Embryonic facial prominence (tissue), 1 donor: ENCODE results near the gene EFCAB13.

Experiments used
- DNase-seq: peaks from one replicate; pipeline ENCODE4 v3.0.0-alpha.2; 2016; ENCODE audit errors: extremely low spot score

EFCAB13 gene

GRCh38 chr17:47295037-47295873, 28.5 kb upstream of the EFCAB13 start:
- no peak for DNase-seq

GRCh38 chr17:47295874-47296255, 27.9 kb upstream of the EFCAB13 start:
- DNase-seq = no peak

- no peak for DNase-seq
Observed at GRCh38 chr17:47297661-47298400, 25.9 kb upstream of the EFCAB13 start.

- no peak for DNase-seq
Observed at GRCh38 chr17:47298712-47299111, 25.0 kb upstream of the EFCAB13 start.

- DNase-seq = no peak
Observed at GRCh38 chr17:47299239-47299910, 24.4 kb upstream of the EFCAB13 start.

DNA sequence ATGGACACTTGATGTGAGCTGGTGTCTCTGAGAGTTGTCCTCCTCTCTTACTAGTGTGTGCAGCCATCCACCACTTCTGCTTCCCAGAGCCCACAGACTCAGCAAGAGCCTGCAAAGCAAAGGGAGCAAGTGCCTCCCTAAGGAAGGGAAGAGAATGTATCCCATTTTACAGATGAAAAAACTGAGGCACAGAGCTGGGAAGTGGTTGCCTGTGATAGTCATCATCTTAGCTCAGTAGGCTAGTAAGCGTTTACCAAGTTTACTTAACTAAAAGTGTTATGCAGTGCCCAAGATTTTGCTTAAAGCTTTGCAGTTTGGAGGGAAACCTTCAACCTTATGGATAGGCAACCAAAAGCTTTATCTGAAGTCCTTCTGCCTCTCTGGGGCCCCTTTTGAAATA, 23.0 kb upstream of the EFCAB13 start:
- no peak for DNase-seq

DNA sequence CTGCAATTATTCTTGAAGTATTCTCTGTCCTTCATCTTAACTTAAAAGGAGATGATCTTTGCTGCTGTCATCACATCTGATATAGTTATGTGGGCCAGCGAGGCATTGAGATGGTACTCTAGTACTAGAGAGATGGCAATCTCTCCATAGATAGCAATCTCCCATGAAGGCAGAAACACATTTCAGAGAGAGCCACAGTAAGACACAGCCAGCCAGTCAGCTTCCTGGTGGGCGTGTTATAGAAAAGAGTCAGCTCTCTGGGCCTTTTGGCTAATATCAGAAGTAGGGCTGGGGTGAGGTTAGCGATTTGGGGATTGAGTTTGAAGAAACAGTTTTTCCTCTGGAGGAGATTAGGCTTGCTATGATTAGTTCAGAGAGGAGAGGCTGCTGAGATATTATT, 22.6 kb upstream of the EFCAB13 start:
- DNase-seq = no peak

- DNase-seq = no peak
Observed at GRCh38 chr17:47301831-47302230, 21.9 kb upstream of the EFCAB13 start.

- DNase-seq = no peak
Observed at GRCh38 chr17:47304186-47304585, 19.6 kb upstream of the EFCAB13 start.

GRCh38 chr17:47305302-47305923, 18.3 kb upstream of the EFCAB13 start:
- no peak for DNase-seq

GRCh38 chr17:47310186-47310733, 13.5 kb upstream of the EFCAB13 start:
- no peak for DNase-seq

DNA sequence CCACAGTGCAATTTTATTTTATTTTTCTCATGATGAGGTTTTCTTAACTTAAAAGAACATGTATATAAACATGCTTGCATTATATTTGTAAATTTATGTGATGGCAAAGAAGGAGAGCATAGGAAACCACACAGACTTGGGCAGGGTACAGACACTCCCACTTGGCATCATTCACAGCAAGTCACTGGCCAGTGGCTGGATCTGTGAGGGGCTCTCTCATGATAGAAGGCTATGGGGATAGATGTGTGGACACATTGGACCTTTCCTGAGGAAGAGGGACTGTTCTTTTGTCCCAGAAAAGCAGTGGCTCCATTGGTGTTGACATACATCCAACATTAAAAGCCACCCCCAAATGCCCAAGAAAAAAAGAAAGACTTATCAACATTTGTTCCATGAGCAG, 12.3 kb upstream of the EFCAB13 start:
- DNase-seq = no peak

GRCh38 chr17:47315451-47316266, 8.1 kb upstream of the EFCAB13 start:
- DNase-seq = peak; percentile 27

GRCh38 chr17:47316311-47316710, 7.4 kb upstream of the EFCAB13 start:
- no peak for DNase-seq

DNA sequence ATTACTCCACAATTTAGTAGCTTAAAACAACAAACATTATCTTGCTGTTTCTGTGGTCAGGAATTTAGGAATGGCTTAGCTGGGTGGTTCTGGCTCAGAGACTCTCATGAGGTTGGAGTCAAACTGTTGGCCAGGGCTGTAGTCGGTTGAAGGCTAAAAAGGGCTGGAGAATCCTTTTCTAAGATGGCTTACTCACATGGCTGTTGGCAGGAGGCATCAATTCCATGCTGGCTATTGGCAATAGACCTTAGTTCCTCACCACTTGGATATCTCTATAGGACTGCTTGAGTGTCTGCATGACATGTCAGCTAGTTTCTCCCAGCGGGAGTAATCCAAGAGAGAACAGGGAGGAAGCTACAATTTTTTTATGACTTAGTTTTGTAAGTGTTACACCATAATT, 6.6 kb upstream of the EFCAB13 start:
- DNase-seq = no peak

GRCh38 chr17:47318197-47318918, 5.4 kb upstream of the EFCAB13 start:
- no peak for DNase-seq

DNA sequence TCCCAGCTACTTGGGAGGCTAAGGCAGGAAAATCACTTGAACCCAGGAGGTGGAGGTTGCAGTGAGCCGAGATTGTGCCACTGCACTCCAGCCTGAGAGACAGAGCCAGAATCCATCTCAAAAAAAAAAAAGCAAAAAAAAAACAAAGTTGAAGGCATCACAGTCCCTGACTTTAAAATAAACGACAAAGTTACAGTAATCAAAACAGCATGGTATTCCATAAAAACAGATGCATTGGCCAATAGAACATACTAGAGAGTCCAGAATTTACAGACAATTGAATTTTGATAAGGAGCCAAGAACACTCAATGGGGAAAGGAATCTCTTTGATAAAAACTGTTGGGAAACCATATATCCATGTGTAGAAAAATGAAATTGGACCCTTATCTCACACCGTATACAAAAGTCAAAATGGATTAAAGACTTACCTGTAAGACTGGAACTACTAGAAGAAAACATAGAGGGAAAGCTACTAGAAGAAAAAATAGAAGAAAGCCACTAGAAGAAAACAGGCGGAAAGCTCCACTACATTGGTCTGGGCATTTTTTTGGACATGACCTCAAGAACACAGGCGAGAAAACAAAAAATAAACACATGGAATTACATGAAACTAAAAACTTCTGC, 2.8 kb upstream of the EFCAB13 start:
- no peak for DNase-seq

DNA sequence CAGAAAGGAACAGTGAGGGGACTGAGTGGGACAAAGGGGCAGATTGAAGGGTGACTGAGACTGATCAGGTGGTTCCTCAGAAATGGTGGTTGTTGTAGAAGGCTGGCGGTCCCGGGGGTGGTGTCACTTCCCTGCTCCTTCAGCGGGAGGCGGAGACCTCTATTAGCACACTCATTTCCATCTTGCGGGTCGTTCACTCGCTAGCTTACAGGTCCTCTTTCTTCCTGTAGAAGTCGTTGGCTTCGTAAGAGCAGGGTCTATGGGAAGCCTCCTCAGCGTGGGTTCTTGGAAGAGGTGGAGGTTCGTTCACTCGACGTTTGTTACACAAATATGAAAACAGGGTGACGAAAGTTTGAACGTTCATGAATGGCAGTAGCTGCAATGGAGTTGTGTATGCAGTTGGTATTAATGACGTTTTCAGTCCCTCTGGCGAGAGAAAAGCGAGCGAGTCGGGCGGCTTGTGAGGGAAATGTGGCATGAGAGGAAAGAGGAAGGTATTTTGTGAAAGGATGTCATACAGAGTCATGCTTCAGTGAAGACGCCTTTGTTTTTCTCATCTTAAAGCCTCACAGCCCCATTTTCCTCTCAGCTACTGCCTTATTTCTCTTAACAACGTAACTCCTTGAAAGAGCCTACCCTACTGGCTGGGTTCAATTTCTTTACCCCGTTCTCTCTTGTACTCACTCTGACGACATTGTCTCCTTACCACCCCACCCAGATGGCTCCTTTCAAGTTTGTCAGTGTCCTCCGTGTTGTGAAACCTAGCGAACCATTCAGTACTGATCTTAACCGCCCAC, 667 bp downstream of the EFCAB13 start:
- DNase-seq = no peak

GRCh38 chr17:47325176-47325575, 1.4 kb downstream of the EFCAB13 start:
- DNase-seq = no peak
